GM23248 (cell line): ENCODE results near the gene CPED1. TPM values are rescaled to one million over a fixed set of nuclear protein-coding genes. Genes with fewer than 3 reads are reported as not detected.

ENCODE experiments used
- DNase-seq: peaks from one replicate; pipeline ENCODE4 v3.0.0-alpha.2; 2015
- H2AFZ ChIP-seq: fragments of 200-600 bp; sonication (generic); 2 replicates; pipeline ENCODE4 v1.6.1; 2016; ENCODE audit warnings: antibody characterized with exemption
- H3F3A ChIP-seq: fragments of 200-600 bp; sonication (generic); 2 replicates; pipeline ENCODE4 v1.6.1; 2016; ENCODE audit warnings: mild to moderate bottlenecking, antibody characterized with exemption, mixed run types; ENCODE audit not compliant: insufficient read depth
- H3K27ac ChIP-seq: fragments of 200-600 bp; sonication (generic); 2 replicates; pipeline ENCODE4 v1.5.1; 2016; ENCODE audit warnings: mild to moderate bottlenecking
- H3K27me3 ChIP-seq: fragments of 200-600 bp; sonication (generic); replicated peaks from 2 replicates; pipeline ENCODE4 v1.6.1; 2016; ENCODE audit warnings: mild to moderate bottlenecking; ENCODE audit not compliant: insufficient read depth
- H3K36me3 ChIP-seq: fragments of 200-600 bp; sonication (generic); 2 replicates; pipeline ENCODE4 v1.6.1; 2016; ENCODE audit warnings: low read depth, mild to moderate bottlenecking
- H3K4me1 ChIP-seq: fragments of 200-600 bp; sonication (generic); 2 replicates; pipeline ENCODE4 v1.6.1; 2016; ENCODE audit warnings: mild to moderate bottlenecking; ENCODE audit not compliant: insufficient read depth
- H3K4me2 ChIP-seq: fragments of 200-600 bp; sonication (generic); one replicate; pipeline ENCODE4 v1.6.1; 2016; ENCODE audit warnings: mild to moderate bottlenecking; ENCODE audit not compliant: unreplicated experiment
- H3K4me3 ChIP-seq: fragments of 200-600 bp; sonication (generic); 2 replicates; pipeline ENCODE4 v1.5.1; 2016; ENCODE audit warnings: mild to moderate bottlenecking
- H3K79me2 ChIP-seq: fragments of 200-600 bp; sonication (generic); 2 replicates; pipeline ENCODE4 v1.6.1; 2016; ENCODE audit warnings: mild to moderate bottlenecking; ENCODE audit not compliant: insufficient read depth
- H3K9ac ChIP-seq: fragments of 200-600 bp; sonication (generic); 2 replicates; pipeline ENCODE4 v1.6.1; 2016; ENCODE audit warnings: mild to moderate bottlenecking
- H3K9me2 ChIP-seq: fragments of 200-600 bp; sonication (generic); 2 replicates; pipeline ENCODE4 v1.6.1; 2016; ENCODE audit warnings: mixed run types, mild to moderate bottlenecking, moderate library complexity; ENCODE audit not compliant: insufficient read depth
- H3K9me3 ChIP-seq: fragments of 200-600 bp; sonication (generic); one replicate; pipeline ENCODE4 v1.6.1; 2017; ENCODE audit warnings: low read depth
- H4K20me1 ChIP-seq: fragments of 200-600 bp; sonication (generic); 2 replicates; pipeline ENCODE4 v1.6.0; 2016; ENCODE audit not compliant: insufficient read depth
- EZH2 ChIP-seq: fragments of 200-600 bp; sonication (generic); IDR thresholded peaks from 2 replicates; pipeline ENCODE4 v1.6.1; 2018; ENCODE audit warnings: antibody characterized with exemption, mild to moderate bottlenecking; ENCODE audit not compliant: insufficient read depth, poor library complexity, severe bottlenecking
- EZH2phosphoT487 ChIP-seq: fragments of 200-600 bp; sonication (generic); IDR thresholded peaks from 2 replicates; pipeline ENCODE4 v1.6.1; 2018; ENCODE audit warnings: antibody characterized with exemption, moderate library complexity, mild to moderate bottlenecking, low read depth; ENCODE audit not compliant: insufficient read depth
- WGBS, 2 experiments: methylation state at CpG; one replicate each; pipeline ENCODE4 v1.1.6; 2015 to 2017; ENCODE audit warnings: low lambda C conversion rate in 2 of 2, low coverage in 1 of 2; ENCODE audit errors: missing lambda C conversion rate in 2 of 2; 5-methylcytosine and 5-hydroxymethylcytosine counted together
- in situ Hi-C: fragments of 300-500 bp; cut with MboI; formaldehyde crosslinking; loops from 2 replicates; pipeline ENCODE4 v1.15.0; 2020
- polyA plus RNA-seq: library from polyadenylated mRNA; unstranded; fragments of >200 nt; fragmentation: Nextera tagmentation; extraction: Ambion mirVana; gene quantifications from 2 replicates; pipeline ENCODE4 v1.2.1, GENCODE V29; 2016
- total RNA-seq: library from RNA; depleted of rRNA; stranded (reverse); fragments of >200 nt; shearing (Covaris generic); gene quantifications from 2 replicates; pipeline ENCODE4 v1.2.3, GENCODE V29; 2014

The CPED1 gene
- total and polyA plus RNA-seq, 2 experiments from 2014 or later = 12.4 to 20.2 TPM

- no peaks in the 10 kb centered on the region for H3K79me2 ChIP-seq
- peaks cover 18% of the 10 kb centered on the region for H3K4me1 ChIP-seq
- H3K4me2 ChIP-seq = peak overlapping the region; percentile 40
- no peaks in the 10 kb centered on the region for H3K36me3 ChIP-seq
- H3F3A ChIP-seq = 0 out of 2 replicates have a peak, but pooled peaks cover 10% of the 10 kb centered on the region
- TF ChIP-seq EZH2 (no peak), EZH2phosphoT487 (no peak)
- no peak overlapping the region for H3K9ac ChIP-seq
- no peaks in the 10 kb centered on the region for H4K20me1 ChIP-seq
- H3K4me3 ChIP-seq = 0 out of 2 replicates have a peak overlapping the region, but pooled peaks have one; percentile 8
- no peaks in the 10 kb centered on the region for H3K27me3 ChIP-seq
- DNase-seq = peak; percentile 74
- in situ Hi-C loops = no loop called here
- H2AFZ ChIP-seq = no peak overlapping the region
- H3K27ac ChIP-seq = no peak overlapping the region
- no peaks in the 10 kb centered on the region for H3K9me3 ChIP-seq
- WGBS, 2 experiments = 74 to 75% methylated on average over 3 of the region's 3 CpGs
- no peaks in the 10 kb centered on the region for H3K9me2 ChIP-seq
These were observed 88.0 kb downstream of the CPED1 start for GRCh38 chr7:121076350-121077164.

GRCh38 chr7:121077165-121077630 is 88.7 kb downstream of the CPED1 start:
- DNase-seq = no peak
- peaks cover 14% of the 10 kb centered on the region; the same call in 1 of the 2 replicates for H3F3A ChIP-seq
- H2AFZ ChIP-seq = no peak overlapping the region
- no peak overlapping the region for H3K4me3 ChIP-seq
- H4K20me1 ChIP-seq = no peaks in the 10 kb centered on the region
- in situ Hi-C loops = no loop called here
- no peaks in the 10 kb centered on the region for H3K79me2 ChIP-seq
- H3K27ac ChIP-seq = no peak overlapping the region
- no peak overlapping the region for H3K4me2 ChIP-seq
- no peaks in the 10 kb centered on the region for H3K9me2 ChIP-seq
- TF ChIP-seq EZH2phosphoT487 (no peak), EZH2 (no peak)
- no peaks in the 10 kb centered on the region for H3K36me3 ChIP-seq
- no peaks in the 10 kb centered on the region for H3K27me3 ChIP-seq
- H3K9me3 ChIP-seq = no peaks in the 10 kb centered on the region
- H3K9ac ChIP-seq = no peak overlapping the region
- peaks cover 25% of the 10 kb centered on the region for H3K4me1 ChIP-seq

- H3K9ac ChIP-seq = no peak overlapping the region
- H3K79me2 ChIP-seq = no peaks in the 10 kb centered on the region
- H4K20me1 ChIP-seq = no peaks in the 10 kb centered on the region
- no peak overlapping the region for H3K27ac ChIP-seq
- no peak overlapping the region for H3K4me2 ChIP-seq
- in situ Hi-C loops = no loop called here
- peaks cover 40% of the 10 kb centered on the region for H3K4me1 ChIP-seq
- H3K36me3 ChIP-seq = no peaks in the 10 kb centered on the region
- no peak overlapping the region for H2AFZ ChIP-seq
- TF ChIP-seq EZH2 = no peak
- H3K4me3 ChIP-seq = no peak overlapping the region
- WGBS, 2 experiments = 96 to 100% methylated on average over 2 of the region's 2 CpGs
- peaks cover 26% of the 10 kb centered on the region for H3F3A ChIP-seq
- no peaks in the 10 kb centered on the region for H3K27me3 ChIP-seq
- no peaks in the 10 kb centered on the region for H3K9me3 ChIP-seq
- H3K9me2 ChIP-seq = no peaks in the 10 kb centered on the region
- no peak for DNase-seq
These were observed 90.3 kb downstream of the CPED1 start for GRCh38 chr7:121078701-121079227.

GRCh38 chr7:121079425-121080169 is 91.1 kb downstream of the CPED1 start:
- Histone ChIP-seq H3K27me3 (no peaks in the 10 kb centered on the region), H3K9ac (no peak overlapping the region), H3K4me2 (no peak overlapping the region), H3K4me1 (peaks cover 49% of the 10 kb centered on the region), H4K20me1 (no peaks in the 10 kb centered on the region), H2AFZ (no peak overlapping the region), H3K4me3 (no peak overlapping the region), H3F3A (peaks cover 34% of the 10 kb centered on the region), H3K27ac (no peak overlapping the region), H3K36me3 (no peaks in the 10 kb centered on the region), H3K9me3 (no peaks in the 10 kb centered on the region), H3K79me2 (no peaks in the 10 kb centered on the region), H3K9me2 (no peaks in the 10 kb centered on the region)
- in situ Hi-C loops = loop anchor here (5.0 kb wide), 1 partner anchor 92 kb away; the partner anchor contains the start of gene CPED1
- DNase-seq = peak; percentile 36
- TF ChIP-seq EZH2 (no peak), EZH2phosphoT487 (no peak)
- 88 to 91% methylated on average over 5 of the region's 5 CpGs for WGBS, 2 experiments
